ENCODE results near the gene CAVIN4.

DNA sequence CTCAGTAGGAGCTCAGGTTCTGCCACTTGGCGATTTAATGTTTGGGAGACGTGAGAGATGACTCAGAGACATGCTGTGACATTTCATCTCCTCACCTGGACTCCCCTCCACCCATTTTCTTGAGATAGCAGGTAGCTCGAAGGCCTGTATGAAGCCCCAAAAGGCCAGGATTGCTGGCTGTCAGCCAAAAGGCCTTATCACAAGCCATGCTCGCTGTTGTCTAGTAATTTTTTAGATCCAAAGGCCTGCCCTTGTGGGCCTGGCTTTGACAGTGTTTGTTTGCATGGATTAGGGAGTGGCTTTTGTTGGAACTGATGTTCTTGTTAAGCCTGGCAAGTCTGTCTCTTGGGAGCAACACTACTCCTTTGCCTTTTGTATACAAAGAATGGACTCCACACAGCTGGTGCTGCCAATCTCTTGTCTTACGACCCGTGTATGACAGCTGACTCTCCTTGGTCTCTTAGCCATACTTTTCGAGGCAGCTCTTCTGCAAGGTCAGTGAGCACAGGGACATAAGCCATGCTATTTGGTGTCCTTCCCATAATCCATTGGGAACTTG, 22.7 kb downstream of the CAVIN4 start:
- TF ChIP-seq, protein P1, sequence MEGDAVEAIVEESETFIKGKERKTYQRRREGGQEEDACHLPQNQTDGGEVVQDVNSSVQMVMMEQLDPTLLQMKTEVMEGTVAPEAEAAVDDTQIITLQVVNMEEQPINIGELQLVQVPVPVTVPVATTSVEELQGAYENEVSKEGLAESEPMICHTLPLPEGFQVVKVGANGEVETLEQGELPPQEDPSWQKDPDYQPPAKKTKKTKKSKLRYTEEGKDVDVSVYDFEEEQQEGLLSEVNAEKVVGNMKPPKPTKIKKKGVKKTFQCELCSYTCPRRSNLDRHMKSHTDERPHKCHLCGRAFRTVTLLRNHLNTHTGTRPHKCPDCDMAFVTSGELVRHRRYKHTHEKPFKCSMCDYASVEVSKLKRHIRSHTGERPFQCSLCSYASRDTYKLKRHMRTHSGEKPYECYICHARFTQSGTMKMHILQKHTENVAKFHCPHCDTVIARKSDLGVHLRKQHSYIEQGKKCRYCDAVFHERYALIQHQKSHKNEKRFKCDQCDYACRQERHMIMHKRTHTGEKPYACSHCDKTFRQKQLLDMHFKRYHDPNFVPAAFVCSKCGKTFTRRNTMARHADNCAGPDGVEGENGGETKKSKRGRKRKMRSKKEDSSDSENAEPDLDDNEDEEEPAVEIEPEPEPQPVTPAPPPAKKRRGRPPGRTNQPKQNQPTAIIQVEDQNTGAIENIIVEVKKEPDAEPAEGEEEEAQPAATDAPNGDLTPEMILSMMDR (IDR thresholded peaks at IDR 0.05), result no peak
- TF ChIP-seq POLR2A (IDR thresholded peaks at IDR 0.05), result no peak

Data from thyroid gland (tissue), 4 donors.